ENCODE data around the gene RUVBL2.
"Not testable (repeated sequence)": the region's sequence is repeated elsewhere in the genome, so short reads cannot be mapped to it uniquely, and the experiment has no call there.

The RUVBL2 gene

GRCh38 chr19:49024233-49024632 lies 30.5 kb downstream of the RUVBL2 start, which contains the start of gene CGB3:
Gene CGB3, minus strand, starts transcription at chr19:49024333. Its CDS starts 362 bp downstream, at chr19:49023971.
- not testable (repeated sequence) for H3K4me1 ChIP-seq (ENCODE audit: control insufficient read depth in 2 of 2, insufficient read depth in 2 of 2, low read length in 2 of 2); H3K36me3 ChIP-seq (ENCODE audit: control insufficient read depth in 2 of 2, insufficient read depth in 2 of 2, low read length in 2 of 2)
- peaks cover 6 to 15% of the 10 kb centered on the region in 2 donors for H3K27me3 ChIP-seq (ENCODE audit: control insufficient read depth in 2 of 2, insufficient read depth in 2 of 2, low read length in 2 of 2)

GRCh38 chr19:49025088-49025487 lies 31.4 kb downstream of the RUVBL2 start:
- not testable (repeated sequence) for H3K9me3 ChIP-seq (ENCODE audit: control insufficient read depth in 2 of 2, low read length in 2 of 2); H3K4me3 ChIP-seq (ENCODE audit: low read length in 2 of 2); H3K4me1 ChIP-seq (ENCODE audit: control insufficient read depth in 2 of 2, insufficient read depth in 2 of 2, low read length in 2 of 2); H3K9ac ChIP-seq (ENCODE audit: low read depth in 1 of 2, low read length in 2 of 2); H3K36me3 ChIP-seq (ENCODE audit: control insufficient read depth in 2 of 2, insufficient read depth in 2 of 2, low read length in 2 of 2); H3K27ac ChIP-seq (ENCODE audit: low read depth in 2 of 2, low read length in 2 of 2)
- peaks cover 5 to 14% of the 10 kb centered on the region in 2 donors for H3K27me3 ChIP-seq (ENCODE audit: control insufficient read depth in 2 of 2, insufficient read depth in 2 of 2, low read length in 2 of 2)

More at GRCh38 chr19:49024233-49024632, 30.5 kb downstream of the RUVBL2 start, which contains the start of gene CGB3:
- not testable (repeated sequence) for H3K9ac ChIP-seq (ENCODE audit: low read depth in 1 of 2, low read length in 2 of 2); H3K4me3 ChIP-seq (ENCODE audit: low read length in 2 of 2); H3K27ac ChIP-seq (ENCODE audit: low read depth in 2 of 2, low read length in 2 of 2); H3K9me3 ChIP-seq (ENCODE audit: control insufficient read depth in 2 of 2, low read length in 2 of 2)

DNA sequence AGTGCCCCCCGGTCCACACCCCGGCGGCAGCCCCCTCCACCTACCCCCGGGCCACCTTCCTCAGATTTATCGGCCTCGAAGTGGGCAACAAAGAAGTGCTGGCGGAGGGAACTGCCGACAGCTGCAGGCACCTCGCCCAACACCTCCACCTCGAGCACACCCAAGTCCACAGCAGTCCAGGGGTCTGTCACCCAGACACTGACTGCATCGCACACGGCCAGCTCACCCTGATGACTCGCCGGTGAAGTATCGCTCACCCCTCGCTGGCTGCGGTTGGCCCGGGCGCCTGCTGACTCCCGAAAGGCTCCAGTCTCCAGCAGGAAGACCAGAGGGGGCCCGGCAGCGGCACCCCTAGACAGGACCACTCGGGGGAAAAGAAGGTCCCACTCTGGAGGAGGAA lies 31.9 kb downstream of the RUVBL2 start:
- not testable (repeated sequence) for H3K4me3 ChIP-seq (ENCODE audit: low read length in 2 of 2); H3K27me3 ChIP-seq (ENCODE audit: control insufficient read depth in 2 of 2, insufficient read depth in 2 of 2, low read length in 2 of 2); H3K9me3 ChIP-seq (ENCODE audit: control insufficient read depth in 2 of 2, low read length in 2 of 2); H3K27ac ChIP-seq (ENCODE audit: low read depth in 2 of 2, low read length in 2 of 2); H3K9ac ChIP-seq (ENCODE audit: low read depth in 1 of 2, low read length in 2 of 2); H3K4me1 ChIP-seq (ENCODE audit: control insufficient read depth in 2 of 2, insufficient read depth in 2 of 2, low read length in 2 of 2); H3K36me3 ChIP-seq (ENCODE audit: control insufficient read depth in 2 of 2, insufficient read depth in 2 of 2, low read length in 2 of 2)

GRCh38 chr19:49028686-49029085 lies 35.0 kb downstream of the RUVBL2 start:
- H3K9me3 ChIP-seq (ENCODE audit: control insufficient read depth in 2 of 2, low read length in 2 of 2); H3K27ac ChIP-seq (ENCODE audit: low read depth in 2 of 2, low read length in 2 of 2); H3K36me3 ChIP-seq (ENCODE audit: control insufficient read depth in 2 of 2, insufficient read depth in 2 of 2, low read length in 2 of 2); H3K27me3 ChIP-seq (ENCODE audit: control insufficient read depth in 2 of 2, insufficient read depth in 2 of 2, low read length in 2 of 2); H3K4me3 ChIP-seq (ENCODE audit: low read length in 2 of 2); H3K4me1 ChIP-seq (ENCODE audit: control insufficient read depth in 2 of 2, insufficient read depth in 2 of 2, low read length in 2 of 2); H3K9ac ChIP-seq (ENCODE audit: low read depth in 1 of 2, low read length in 2 of 2): not testable (repeated sequence)

- not testable (repeated sequence) for H3K4me1 ChIP-seq (ENCODE audit: control insufficient read depth in 2 of 2, insufficient read depth in 2 of 2, low read length in 2 of 2); H3K36me3 ChIP-seq (ENCODE audit: control insufficient read depth in 2 of 2, insufficient read depth in 2 of 2, low read length in 2 of 2); H3K9me3 ChIP-seq (ENCODE audit: control insufficient read depth in 2 of 2, low read length in 2 of 2); H3K27ac ChIP-seq (ENCODE audit: low read depth in 2 of 2, low read length in 2 of 2); H3K27me3 ChIP-seq (ENCODE audit: control insufficient read depth in 2 of 2, insufficient read depth in 2 of 2, low read length in 2 of 2); H3K4me3 ChIP-seq (ENCODE audit: low read length in 2 of 2); H3K9ac ChIP-seq (ENCODE audit: low read depth in 1 of 2, low read length in 2 of 2)
Observed at GRCh38 chr19:49029749-49030148, 36.1 kb downstream of the RUVBL2 start.

GRCh38 chr19:49030323-49030722 lies 36.6 kb downstream of the RUVBL2 start:
- H3K4me1 ChIP-seq (ENCODE audit: control insufficient read depth in 2 of 2, insufficient read depth in 2 of 2, low read length in 2 of 2); H3K27ac ChIP-seq (ENCODE audit: low read depth in 2 of 2, low read length in 2 of 2); H3K4me3 ChIP-seq (ENCODE audit: low read length in 2 of 2); H3K9ac ChIP-seq (ENCODE audit: low read depth in 1 of 2, low read length in 2 of 2); H3K9me3 ChIP-seq (ENCODE audit: control insufficient read depth in 2 of 2, low read length in 2 of 2); H3K27me3 ChIP-seq (ENCODE audit: control insufficient read depth in 2 of 2, insufficient read depth in 2 of 2, low read length in 2 of 2); H3K36me3 ChIP-seq (ENCODE audit: control insufficient read depth in 2 of 2, insufficient read depth in 2 of 2, low read length in 2 of 2): not testable (repeated sequence)

DNA sequence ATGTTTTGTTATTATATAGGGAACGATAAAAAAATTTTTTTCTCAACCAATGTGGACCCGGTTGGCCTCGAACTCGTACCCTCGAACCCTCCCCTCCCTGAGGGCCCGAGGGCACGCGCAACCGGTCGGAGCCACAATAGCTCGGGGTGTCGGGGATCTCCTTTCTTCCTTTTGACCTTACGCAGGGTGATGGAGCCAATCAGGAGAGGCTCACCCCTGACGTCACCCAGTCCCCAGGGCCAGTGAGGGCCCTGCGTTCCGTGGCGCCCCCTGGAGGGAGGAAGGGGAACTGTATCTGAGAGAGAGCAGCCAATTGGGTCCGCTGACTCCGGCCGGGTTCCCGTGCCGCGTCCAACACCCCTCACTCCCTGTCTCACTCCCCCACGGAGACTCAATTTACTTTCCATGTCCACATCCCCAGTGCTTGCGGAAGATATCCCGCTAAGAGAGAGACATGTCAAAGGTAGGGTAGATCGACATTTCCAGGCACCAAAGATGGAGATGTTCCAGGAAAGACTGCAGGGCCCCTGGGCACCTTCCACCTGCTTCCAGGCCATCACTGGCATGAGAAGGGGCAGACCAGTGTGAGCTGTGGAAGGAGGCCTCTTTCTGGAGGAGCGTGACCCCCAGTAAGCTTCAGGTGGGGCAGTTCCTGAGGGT lies 38.1 kb downstream of the RUVBL2 start, which contains the start of gene CGB2:
Gene CGB2 (plus strand): TSS at position 249 of the 660 bp plus-strand sequence. CDS start 206 bp downstream, at position 455.
- not testable (repeated sequence) for H3K27me3 ChIP-seq (ENCODE audit: control insufficient read depth in 2 of 2, insufficient read depth in 2 of 2, low read length in 2 of 2); H3K4me1 ChIP-seq (ENCODE audit: control insufficient read depth in 2 of 2, insufficient read depth in 2 of 2, low read length in 2 of 2)

DNA sequence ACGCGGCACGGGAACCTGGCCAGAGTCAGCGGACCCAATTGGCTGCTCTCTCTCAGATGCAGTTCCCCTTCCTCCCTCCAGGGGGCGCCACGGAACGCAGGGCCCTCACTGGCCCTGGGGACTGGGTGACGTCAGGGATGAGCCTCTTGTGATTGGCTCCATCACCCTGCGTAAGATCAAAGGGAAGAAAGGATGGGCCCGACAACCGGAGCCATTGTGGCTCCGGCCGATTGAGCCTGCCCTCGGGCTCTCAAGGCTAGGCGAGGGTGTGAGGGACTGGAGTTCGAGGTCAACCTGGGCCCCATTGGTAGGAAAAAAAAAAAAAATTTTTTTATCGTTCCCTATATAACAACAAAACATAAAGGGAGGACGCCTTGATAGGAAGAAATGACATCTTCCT lies 43.1 kb downstream of the RUVBL2 start, which contains the start of gene CGB1:
Gene CGB1 (minus strand): TSS at position 81 of the 400 bp plus-strand sequence. CDS start 184 bp downstream, outside the sequence.
- not testable (repeated sequence) for H3K27me3 ChIP-seq (ENCODE audit: control insufficient read depth in 2 of 2, insufficient read depth in 2 of 2, low read length in 2 of 2); H3K4me1 ChIP-seq (ENCODE audit: control insufficient read depth in 2 of 2, insufficient read depth in 2 of 2, low read length in 2 of 2); H3K4me3 ChIP-seq (ENCODE audit: low read length in 2 of 2); H3K36me3 ChIP-seq (ENCODE audit: control insufficient read depth in 2 of 2, insufficient read depth in 2 of 2, low read length in 2 of 2); H3K27ac ChIP-seq (ENCODE audit: low read depth in 2 of 2, low read length in 2 of 2); H3K9ac ChIP-seq (ENCODE audit: low read depth in 1 of 2, low read length in 2 of 2); H3K9me3 ChIP-seq (ENCODE audit: control insufficient read depth in 2 of 2, low read length in 2 of 2)

More for the DNA sequence above, 38.1 kb downstream of the RUVBL2 start, which contains the start of gene CGB2:
- H3K9ac ChIP-seq (ENCODE audit: low read depth in 1 of 2, low read length in 2 of 2); H3K27ac ChIP-seq (ENCODE audit: low read depth in 2 of 2, low read length in 2 of 2); H3K9me3 ChIP-seq (ENCODE audit: control insufficient read depth in 2 of 2, low read length in 2 of 2); H3K4me3 ChIP-seq (ENCODE audit: low read length in 2 of 2); H3K36me3 ChIP-seq (ENCODE audit: control insufficient read depth in 2 of 2, insufficient read depth in 2 of 2, low read length in 2 of 2): not testable (repeated sequence)

DNA sequence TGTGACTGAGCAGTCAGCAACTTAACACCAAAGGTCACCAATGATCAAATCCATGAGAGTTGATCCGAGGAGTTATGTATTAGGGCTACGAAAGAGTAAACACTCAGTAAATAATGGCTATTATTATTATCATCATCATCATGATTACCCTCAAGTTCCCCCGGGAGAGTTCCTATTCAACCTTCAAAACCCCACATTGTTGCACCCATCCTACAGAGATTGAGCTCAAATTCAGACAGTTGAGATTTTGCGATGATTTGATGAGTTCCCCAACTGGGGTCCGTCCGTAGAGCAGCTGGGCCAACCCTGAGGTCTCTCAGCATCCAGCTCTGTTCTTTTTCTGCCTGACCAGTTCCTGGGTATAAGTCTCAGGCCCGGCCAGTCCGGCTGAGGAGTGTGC lies 44.4 kb downstream of the RUVBL2 start:
- not testable (repeated sequence) for H3K36me3 ChIP-seq (ENCODE audit: control insufficient read depth in 2 of 2, insufficient read depth in 2 of 2, low read length in 2 of 2); H3K27me3 ChIP-seq (ENCODE audit: control insufficient read depth in 2 of 2, insufficient read depth in 2 of 2, low read length in 2 of 2); H3K4me1 ChIP-seq (ENCODE audit: control insufficient read depth in 2 of 2, insufficient read depth in 2 of 2, low read length in 2 of 2); H3K9me3 ChIP-seq (ENCODE audit: control insufficient read depth in 2 of 2, low read length in 2 of 2); H3K27ac ChIP-seq (ENCODE audit: low read depth in 2 of 2, low read length in 2 of 2); H3K4me3 ChIP-seq (ENCODE audit: low read length in 2 of 2); H3K9ac ChIP-seq (ENCODE audit: low read depth in 1 of 2, low read length in 2 of 2)

DNA sequence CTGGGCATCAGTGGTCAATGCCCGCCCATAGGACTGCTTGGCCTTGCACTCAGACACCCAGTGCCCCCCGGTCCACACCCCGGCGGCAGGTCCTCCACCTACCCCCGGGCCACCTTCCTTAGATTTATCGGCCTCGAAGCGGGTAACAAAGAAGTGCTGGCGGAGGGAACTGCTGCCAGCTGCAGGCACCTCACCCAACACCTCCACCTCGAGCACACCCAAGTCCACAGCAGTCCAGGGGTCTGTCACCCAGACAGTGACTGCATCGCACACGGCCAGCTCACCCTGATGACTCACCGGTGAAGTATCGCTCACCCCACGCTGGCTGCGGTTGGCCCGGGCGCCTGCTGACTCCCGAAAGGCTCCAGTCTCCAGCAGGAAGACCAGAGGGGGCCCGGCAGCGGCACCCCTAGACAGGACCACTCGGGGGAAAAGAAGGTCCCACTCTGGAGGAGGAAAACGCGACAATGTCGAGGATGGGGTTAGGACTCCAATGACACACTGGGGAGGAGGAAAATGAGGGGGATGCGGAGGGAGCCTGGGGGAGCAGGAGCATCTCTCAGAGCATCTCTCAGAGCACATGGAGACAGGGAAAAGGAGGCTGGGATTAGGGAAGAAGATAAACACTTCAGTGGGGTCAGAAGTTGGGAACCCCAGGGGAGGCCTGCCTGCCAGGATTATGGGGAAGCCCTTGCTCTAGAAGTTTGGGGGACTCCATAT lies 45.0 kb downstream of the RUVBL2 start:
- H3K9me3 ChIP-seq (ENCODE audit: control insufficient read depth in 2 of 2, low read length in 2 of 2); H3K36me3 ChIP-seq (ENCODE audit: control insufficient read depth in 2 of 2, insufficient read depth in 2 of 2, low read length in 2 of 2); H3K9ac ChIP-seq (ENCODE audit: low read depth in 1 of 2, low read length in 2 of 2); H3K4me3 ChIP-seq (ENCODE audit: low read length in 2 of 2); H3K27ac ChIP-seq (ENCODE audit: low read depth in 2 of 2, low read length in 2 of 2); H3K27me3 ChIP-seq (ENCODE audit: control insufficient read depth in 2 of 2, insufficient read depth in 2 of 2, low read length in 2 of 2); H3K4me1 ChIP-seq (ENCODE audit: control insufficient read depth in 2 of 2, insufficient read depth in 2 of 2, low read length in 2 of 2): not testable (repeated sequence)

All from mucosa of rectum (tissue), 2 donors.